Ovary (tissue), 9 donors: ENCODE measurements around the gene RERE. TPM values are rescaled to one million over a fixed set of nuclear protein-coding genes. Genes with fewer than 3 reads are reported as not detected.

Experiments
- DNase-seq, 5 donors: peaks; one replicate each; pipeline ENCODE4 v3.0.0-alpha.2; 2019 to 2020
- H3K27ac ChIP-seq, 2 donors: fragments of 200-600 bp; one replicate each; pipeline versions ENCODE4 v1.5.1 to v1.8.0; 2019 to 2022
- H3K27me3 ChIP-seq: fragments of 200-600 bp; one replicate; pipeline ENCODE4 v1.8.0; 2022
- H3K36me3 ChIP-seq: fragments of 200-600 bp; sonication (generic); one replicate; pipeline ENCODE4 v1.5.1; 2019
- H3K4me1 ChIP-seq: one replicate; pipeline ENCODE4 v1.8.1; 2013; ENCODE audit warnings: mild to moderate bottlenecking, moderate library complexity; ENCODE audit not compliant: insufficient read depth
- H3K4me3 ChIP-seq: fragments of 200-600 bp; sonication (generic); one replicate; pipeline ENCODE4 v1.5.1; 2017
- H3K9me3 ChIP-seq, 2 donors: fragments of 200-600 bp in 1 of 2; sonication (generic) in 1 of 2; one replicate each; pipeline versions ENCODE4 v1.5.1 to v1.8.1; 2013 to 2019; ENCODE audit warnings: mild to moderate bottlenecking in 1 of 2, moderate library complexity in 1 of 2
- EP300 ChIP-seq: sonication (generic); formaldehyde crosslinking; IDR thresholded peaks from one replicate; pipeline ENCODE4 v1.6.1; 2017; ENCODE audit warnings: antibody characterized with exemption
- POLR2A ChIP-seq: fragments of 450-650 bp; IDR thresholded peaks from one replicate; pipeline ENCODE4 v1.6.1; 2017; ENCODE audit warnings: antibody characterized with exemption, mild to moderate bottlenecking, moderate library complexity
- WGBS, 3 donors: extraction: QIAGEN DNeasy Blood & Tissue Kit in 1 of 3; methylation state at CpG; one replicate each; pipeline versions ENCODE4 v1.1.5 to v1.1.7; 2013 to 2017; 5-methylcytosine and 5-hydroxymethylcytosine counted together
- intact Hi-C, 4 donors: fragments of 100-400 bp; cut with DNase I; formaldehyde crosslinking; loops; one replicate each; pipeline versions ENCODE4 v1.11.0 to v1.15.1; 2022 to 2023
- polyA plus RNA-seq, 2 donors: library from polyadenylated mRNA; stranded (reverse); fragments of 200-250 nt in 1 of 2; fragments of 350-450 nt in 1 of 2; fragmentation: Illumina TruSeq in 1 of 2; extraction: RNeasy Lipid Tissue Mini Kit (QIAGEN cat#74804) in 1 of 2; gene quantifications; one replicate each; pipeline ENCODE4 v1.2.3, GENCODE V29; 2013 to 2014
- total RNA-seq, 7 donors: library from RNA; depleted of rRNA in 2 of 7; stranded (reverse); fragments of >200 nt in 2 of 7; fragmentation: NEBNext Ultra II Directional in 3 of 7; extraction: Animal tissue kit (Norgen Biotek cat#: 25700) in 3 of 7; gene quantifications; one replicate each; pipeline versions ENCODE4 v1.1.0 to v1.2.4, GENCODE V29; 2016 to 2023
- TF ChIP-seq, protein P1 (sequence below), 3 donors: fragments of 450-650 bp in 2 of 3; fragments of 200-600 bp in 1 of 3; IDR thresholded peaks; one replicate each; pipeline versions ENCODE4 v1.5.1 to v1.8.0; 2016 to 2022; ENCODE audit warnings: antibody characterized with exemption in 3 of 3, mild to moderate bottlenecking in 1 of 3
- donor health status: DM: no; HTN: no; CAD: no; lungs with moderate emphysema.
- donor health status: DM: no; HTN: no; CAD: no.
- donor health status: Bipolar disorder and iron deficiency.
- donor health status: DM: yes; HTN: yes; CAD: no.
- donor health status: DM: no; HTN: no; CAD: no.
- donor health status: DM: yes; HTN: yes; CAD: no.

Gene RERE
- total and polyA plus RNA-seq, 9 donors = 36.7 to 119 (median 114) TPM

DNA sequence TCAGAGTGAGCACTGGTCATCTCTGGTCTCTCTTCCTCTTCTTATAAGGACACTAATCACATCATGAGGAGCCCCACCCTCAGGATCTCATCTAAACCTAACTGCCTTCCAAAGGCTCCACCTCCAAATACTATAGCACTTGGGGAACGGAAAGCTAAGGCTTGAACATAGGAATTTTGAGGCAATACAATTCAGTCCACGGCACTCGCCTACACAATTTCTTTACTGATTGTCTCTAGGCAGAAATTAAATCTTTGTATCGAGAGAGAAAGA, 127.3 kb downstream of the RERE start:
- Histone ChIP-seq H3K4me3 (no peak overlapping the region), H3K4me1 (peaks cover 10% of the 10 kb centered on the region), H3K36me3 (no peaks in the 10 kb centered on the region), H3K27ac (no peak overlapping the region), H3K9me3 (no peaks in the 10 kb centered on the region), H3K27me3 (no peaks in the 10 kb centered on the region)
- TF ChIP-seq EP300 (no peak), POLR2A (no peak)
- TF ChIP-seq, protein P1, sequence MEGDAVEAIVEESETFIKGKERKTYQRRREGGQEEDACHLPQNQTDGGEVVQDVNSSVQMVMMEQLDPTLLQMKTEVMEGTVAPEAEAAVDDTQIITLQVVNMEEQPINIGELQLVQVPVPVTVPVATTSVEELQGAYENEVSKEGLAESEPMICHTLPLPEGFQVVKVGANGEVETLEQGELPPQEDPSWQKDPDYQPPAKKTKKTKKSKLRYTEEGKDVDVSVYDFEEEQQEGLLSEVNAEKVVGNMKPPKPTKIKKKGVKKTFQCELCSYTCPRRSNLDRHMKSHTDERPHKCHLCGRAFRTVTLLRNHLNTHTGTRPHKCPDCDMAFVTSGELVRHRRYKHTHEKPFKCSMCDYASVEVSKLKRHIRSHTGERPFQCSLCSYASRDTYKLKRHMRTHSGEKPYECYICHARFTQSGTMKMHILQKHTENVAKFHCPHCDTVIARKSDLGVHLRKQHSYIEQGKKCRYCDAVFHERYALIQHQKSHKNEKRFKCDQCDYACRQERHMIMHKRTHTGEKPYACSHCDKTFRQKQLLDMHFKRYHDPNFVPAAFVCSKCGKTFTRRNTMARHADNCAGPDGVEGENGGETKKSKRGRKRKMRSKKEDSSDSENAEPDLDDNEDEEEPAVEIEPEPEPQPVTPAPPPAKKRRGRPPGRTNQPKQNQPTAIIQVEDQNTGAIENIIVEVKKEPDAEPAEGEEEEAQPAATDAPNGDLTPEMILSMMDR (IDR thresholded peaks at IDR 0.05) = no peak
- 97% methylated on average over 4 of the region's 4 CpGs for WGBS, 3 donors
- intact Hi-C loops = no loop called here
- DNase-seq = no peak

DNA sequence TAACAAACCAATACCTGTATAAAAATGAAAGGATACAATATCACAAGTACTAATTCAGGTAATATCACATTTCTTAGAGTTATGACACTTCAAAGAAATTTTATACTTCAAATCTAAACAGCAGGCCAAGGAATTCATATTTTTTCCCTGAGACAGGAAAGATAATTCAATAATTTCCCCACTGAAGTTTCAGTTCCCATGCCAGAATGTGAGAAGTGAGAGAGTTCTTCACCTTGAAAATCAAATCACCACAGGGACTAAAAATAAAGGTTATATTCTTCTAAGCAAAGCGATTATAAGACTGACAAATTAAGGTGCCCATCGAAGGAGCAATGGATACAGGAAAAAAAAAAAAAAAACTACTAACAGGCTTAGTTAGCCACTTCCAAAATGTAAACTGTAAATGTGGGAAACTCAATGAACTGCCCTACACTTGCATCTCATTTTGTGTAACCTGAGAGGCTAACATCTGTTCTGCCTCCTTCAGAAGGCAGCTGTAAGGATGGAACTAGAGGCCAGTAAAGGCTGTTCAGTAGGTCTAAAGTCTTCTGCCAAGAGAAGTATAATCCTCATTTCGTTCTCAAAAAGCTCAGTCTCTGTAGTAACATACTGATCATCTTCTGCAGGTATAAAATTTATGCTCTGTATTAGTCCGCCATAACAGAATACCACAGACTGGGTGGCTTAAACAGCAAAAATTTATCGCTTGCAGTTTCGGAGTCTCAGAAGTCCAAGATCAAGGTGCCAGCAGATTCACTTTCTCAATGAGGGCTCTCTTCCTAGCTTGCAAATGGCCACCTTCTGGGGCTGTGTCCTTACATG, 127.8 kb downstream of the RERE start:
- no peak for DNase-seq
- no peak overlapping the region for H3K4me3 ChIP-seq
- no peaks in the 10 kb centered on the region for H3K36me3 ChIP-seq
- H3K4me1 ChIP-seq = peaks cover 10% of the 10 kb centered on the region
- no peaks in the 10 kb centered on the region for H3K9me3 ChIP-seq
- TF ChIP-seq EP300 (no peak), POLR2A (no peak)
- TF ChIP-seq, protein P1 (IDR thresholded peaks at IDR 0.05) = no peak
- no peaks in the 10 kb centered on the region for H3K27me3 ChIP-seq
- WGBS, 3 donors = 86 to 90% (median 87%) methylated on average over 6 of the region's 6 CpGs
- no peak overlapping the region for H3K27ac ChIP-seq
- intact Hi-C loops = no loop called here

DNA sequence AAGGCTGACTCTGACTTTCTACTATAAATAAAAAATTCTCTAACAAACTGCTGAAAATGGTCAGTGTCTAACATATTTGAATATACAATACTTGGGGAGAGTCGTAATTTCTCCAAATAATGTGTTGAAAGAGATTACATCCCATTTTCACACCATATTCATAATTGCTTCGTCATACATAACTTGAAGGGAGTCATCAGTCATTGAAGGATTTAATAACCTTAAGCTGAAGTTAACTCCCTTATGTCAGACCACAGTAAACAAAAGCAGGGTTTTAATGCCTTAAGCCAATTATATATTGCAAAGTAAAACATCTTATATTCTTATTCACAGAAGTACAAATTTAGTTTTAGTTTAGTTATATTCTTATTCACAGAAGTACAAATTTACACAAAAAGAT, 129.9 kb downstream of the RERE start:
- H3K4me3 ChIP-seq = no peak overlapping the region
- intact Hi-C loops = no loop called here
- TF ChIP-seq, protein P1 (IDR thresholded peaks at IDR 0.05) = no peak
- TF ChIP-seq EP300 (no peak), POLR2A (no peak)
- no peaks in the 10 kb centered on the region for H3K9me3 ChIP-seq
- H3K36me3 ChIP-seq = no peaks in the 10 kb centered on the region
- 90 to 94% (median 90%) methylated on average over 2 of the region's 2 CpGs for WGBS, 3 donors
- H3K27me3 ChIP-seq = no peaks in the 10 kb centered on the region
- H3K4me1 ChIP-seq = peaks cover 10% of the 10 kb centered on the region
- no peak for DNase-seq
- H3K27ac ChIP-seq = no peak overlapping the region

DNA sequence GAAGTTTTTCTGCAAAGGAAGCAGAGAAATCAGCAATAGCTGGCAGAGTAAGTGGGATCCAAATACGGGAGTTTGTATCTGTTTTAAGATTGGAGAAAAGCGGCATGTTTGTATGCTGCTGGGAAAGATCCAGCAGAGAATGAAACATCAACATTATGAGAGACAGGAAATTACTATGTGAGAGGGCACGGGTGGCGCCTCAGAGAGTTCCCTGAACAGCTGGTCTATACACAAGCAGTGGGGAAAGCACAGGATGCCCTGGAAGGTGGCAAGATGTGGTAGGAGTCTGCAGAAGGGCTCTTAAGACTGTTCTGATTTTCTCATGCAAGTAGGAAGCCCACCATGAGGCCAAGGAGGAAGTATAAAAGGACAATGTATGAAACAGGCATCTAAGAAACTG, 130.4 kb downstream of the RERE start:
- Histone ChIP-seq H3K36me3 (no peaks in the 10 kb centered on the region), H3K27ac (no peak overlapping the region), H3K4me3 (no peak overlapping the region), H3K9me3 (no peaks in the 10 kb centered on the region), H3K4me1 (peaks cover 10% of the 10 kb centered on the region), H3K27me3 (no peaks in the 10 kb centered on the region)
- no peak for DNase-seq
- intact Hi-C loops = no loop called here
- TF ChIP-seq, protein P1 (IDR thresholded peaks at IDR 0.05) = no peak
- TF ChIP-seq POLR2A = no peak
- no peak for TF ChIP-seq EP300
- WGBS, 3 donors = 2 to 21% (median 5%) methylated on average over 4 of the region's 4 CpGs
